ENCODE results near the gene SERBP1.
"Not testable (repeated sequence)": the region's sequence is repeated elsewhere in the genome, so short reads cannot be mapped to it uniquely, and the experiment has no call there.

The SERBP1 gene

DNA sequence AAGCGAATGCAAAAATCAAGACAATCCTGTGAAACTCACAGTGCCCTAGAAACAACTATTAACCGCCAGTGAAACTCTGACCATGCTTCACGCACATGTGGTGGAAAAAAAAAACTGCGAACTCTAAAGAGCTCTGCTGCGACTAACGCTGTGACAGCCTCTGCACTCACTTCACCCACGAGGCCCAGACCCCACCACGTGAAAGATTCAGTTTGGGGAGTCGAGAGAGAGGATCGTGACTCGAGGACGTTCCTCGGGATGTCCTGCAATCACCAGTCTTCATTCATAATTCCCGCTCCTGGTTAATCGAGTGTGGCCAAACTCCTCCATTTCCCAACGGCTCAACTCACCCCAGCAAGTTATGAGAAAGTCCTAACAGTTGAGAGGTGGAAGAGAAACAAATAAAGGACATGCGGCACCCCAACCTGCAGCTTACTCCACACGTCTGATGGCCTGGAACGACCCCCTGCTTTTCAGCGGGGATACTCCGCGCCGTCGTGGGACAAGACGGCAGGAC, 1.1 kb downstream of the SERBP1 start:
- Histone ChIP-seq H3K27me3 (ENCODE audit: insufficient read depth, low read length) (no peaks in the 10 kb centered on the region), H3K36me3 (ENCODE audit: insufficient read depth, low read length) (peaks cover 43% of the 10 kb centered on the region), H3K79me2 (ENCODE audit: control insufficient read depth, insufficient read depth, low read length, unreplicated experiment) (peaks cover 62% of the 10 kb centered on the region), H3K27ac (ENCODE audit: low read depth, low read length) (peak overlapping the region; percentile 42; the same call in 1 of the 2 replicates), H3K4me1 (ENCODE audit: control insufficient read depth, insufficient read depth, low read length, unreplicated experiment) (peaks cover 40% of the 10 kb centered on the region), H3K4me3 (ENCODE audit: low read depth, low read length) (peak overlapping the region; percentile 97), H2AFZ (ENCODE audit: low read length, unreplicated experiment) (no peak overlapping the region)

GRCh38 chr1:67427947-67428346, 2.3 kb downstream of the SERBP1 start:
- Histone ChIP-seq H3K4me3 (ENCODE audit: low read depth, low read length) (peak overlapping the region; percentile 97), H2AFZ (ENCODE audit: low read length, unreplicated experiment) (no peak overlapping the region), H3K36me3 (ENCODE audit: insufficient read depth, low read length) (peaks cover 50% of the 10 kb centered on the region), H3K4me1 (ENCODE audit: control insufficient read depth, insufficient read depth, low read length, unreplicated experiment) (peaks cover 33% of the 10 kb centered on the region), H3K79me2 (ENCODE audit: control insufficient read depth, insufficient read depth, low read length, unreplicated experiment) (peaks cover 72% of the 10 kb centered on the region), H3K27me3 (ENCODE audit: insufficient read depth, low read length) (no peaks in the 10 kb centered on the region), H3K27ac (ENCODE audit: low read depth, low read length) (no peak overlapping the region)

DNA sequence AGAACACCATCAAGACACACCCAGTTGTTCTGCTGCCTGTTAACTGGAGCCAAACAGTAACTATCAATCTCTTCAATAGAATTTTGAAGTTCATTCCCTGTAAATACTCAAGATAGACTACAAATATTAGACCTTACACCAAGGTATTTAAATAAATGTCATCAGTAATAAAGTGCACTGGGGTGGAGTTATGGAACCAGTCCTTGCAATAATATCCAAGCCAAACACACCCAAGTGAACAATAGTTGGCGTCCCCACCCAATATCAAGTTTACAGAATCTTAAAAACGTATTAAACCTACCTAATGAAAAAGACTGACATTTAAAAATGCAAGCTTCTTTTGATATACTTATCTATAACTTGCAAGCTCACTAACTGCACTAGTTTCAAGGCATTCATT, 2.7 kb downstream of the SERBP1 start:
- no peak overlapping the region for H2AFZ ChIP-seq (ENCODE audit: low read length, unreplicated experiment)
- peaks cover 31% of the 10 kb centered on the region for H3K4me1 ChIP-seq (ENCODE audit: control insufficient read depth, insufficient read depth, low read length, unreplicated experiment)
- peaks cover 76% of the 10 kb centered on the region for H3K79me2 ChIP-seq (ENCODE audit: control insufficient read depth, insufficient read depth, low read length, unreplicated experiment)
- peak overlapping the region; percentile 97 for H3K4me3 ChIP-seq (ENCODE audit: low read depth, low read length)
- no peak overlapping the region for H3K27ac ChIP-seq (ENCODE audit: low read depth, low read length)
- H3K27me3 ChIP-seq (ENCODE audit: insufficient read depth, low read length): no peaks in the 10 kb centered on the region
- peaks cover 50% of the 10 kb centered on the region for H3K36me3 ChIP-seq (ENCODE audit: insufficient read depth, low read length)

- Histone ChIP-seq H3K4me1 (ENCODE audit: control insufficient read depth, insufficient read depth, low read length, unreplicated experiment) (peaks cover 9% of the 10 kb centered on the region), H3K27ac (ENCODE audit: low read depth, low read length) (no peak overlapping the region), H3K27me3 (ENCODE audit: insufficient read depth, low read length) (no peaks in the 10 kb centered on the region), H2AFZ (ENCODE audit: low read length, unreplicated experiment) (no peak overlapping the region), H3K36me3 (ENCODE audit: insufficient read depth, low read length) (peaks cover 43% of the 10 kb centered on the region), H3K4me3 (ENCODE audit: low read depth, low read length) (no peak overlapping the region), H3K79me2 (ENCODE audit: control insufficient read depth, insufficient read depth, low read length, unreplicated experiment) (peaks cover 91% of the 10 kb centered on the region)
Measured at GRCh38 chr1:67420835-67421492, 9.2 kb downstream of the SERBP1 start.

DNA sequence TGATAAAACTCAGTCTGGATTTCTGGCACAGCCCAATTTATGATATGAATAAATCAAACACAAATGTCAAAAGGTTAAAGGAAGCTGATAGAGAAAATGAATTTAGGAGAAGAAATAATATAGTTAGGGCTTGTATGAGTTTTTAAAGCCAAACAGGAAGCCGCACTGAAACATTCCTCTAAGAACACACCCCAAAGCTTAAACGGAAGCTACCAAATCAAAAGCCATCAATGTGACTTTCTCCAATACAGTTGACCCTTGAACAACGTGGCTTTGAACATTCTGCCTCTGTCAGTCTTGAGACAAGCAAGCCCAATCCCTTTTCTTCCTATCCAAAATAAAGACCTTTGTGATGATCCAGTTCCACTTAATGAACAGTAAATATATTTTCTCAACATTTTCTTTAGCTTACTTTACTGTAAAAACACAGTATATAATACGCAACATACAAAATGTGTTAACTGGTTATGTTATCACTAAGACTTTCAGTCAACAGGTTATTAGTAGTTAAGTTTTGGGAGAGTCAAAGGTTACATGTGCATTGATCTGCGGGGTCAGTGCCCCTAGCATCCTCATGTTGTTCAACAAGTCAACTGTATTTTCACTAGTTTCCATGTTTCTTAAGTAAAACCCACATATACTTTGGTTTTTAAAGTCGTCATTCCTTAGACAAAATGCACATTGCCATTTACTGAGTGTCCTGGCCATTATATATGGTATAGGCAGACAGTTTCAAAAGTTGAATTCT, 11.2 kb downstream of the SERBP1 start:
- no peak overlapping the region for H3K4me3 ChIP-seq (ENCODE audit: low read depth, low read length)
- H2AFZ ChIP-seq (ENCODE audit: low read length, unreplicated experiment): no peak overlapping the region
- no peaks in the 10 kb centered on the region for H3K27me3 ChIP-seq (ENCODE audit: insufficient read depth, low read length)
- peaks cover 90% of the 10 kb centered on the region for H3K79me2 ChIP-seq (ENCODE audit: control insufficient read depth, insufficient read depth, low read length, unreplicated experiment)
- H3K4me1 ChIP-seq (ENCODE audit: control insufficient read depth, insufficient read depth, low read length, unreplicated experiment): no peaks in the 10 kb centered on the region
- peaks cover 43% of the 10 kb centered on the region for H3K36me3 ChIP-seq (ENCODE audit: insufficient read depth, low read length)
- H3K27ac ChIP-seq (ENCODE audit: low read depth, low read length): no peak overlapping the region

GRCh38 chr1:67417733-67418132, 12.5 kb downstream of the SERBP1 start:
- not testable (repeated sequence) for H3K27me3 ChIP-seq (ENCODE audit: insufficient read depth, low read length); H3K27ac ChIP-seq (ENCODE audit: low read depth, low read length); H3K4me1 ChIP-seq (ENCODE audit: control insufficient read depth, insufficient read depth, low read length, unreplicated experiment); H2AFZ ChIP-seq (ENCODE audit: low read length, unreplicated experiment); H3K4me3 ChIP-seq (ENCODE audit: low read depth, low read length)
- H3K36me3 ChIP-seq (ENCODE audit: insufficient read depth, low read length): peaks cover 41% of the 10 kb centered on the region
- H3K79me2 ChIP-seq (ENCODE audit: control insufficient read depth, insufficient read depth, low read length, unreplicated experiment): peaks cover 79% of the 10 kb centered on the region

DNA sequence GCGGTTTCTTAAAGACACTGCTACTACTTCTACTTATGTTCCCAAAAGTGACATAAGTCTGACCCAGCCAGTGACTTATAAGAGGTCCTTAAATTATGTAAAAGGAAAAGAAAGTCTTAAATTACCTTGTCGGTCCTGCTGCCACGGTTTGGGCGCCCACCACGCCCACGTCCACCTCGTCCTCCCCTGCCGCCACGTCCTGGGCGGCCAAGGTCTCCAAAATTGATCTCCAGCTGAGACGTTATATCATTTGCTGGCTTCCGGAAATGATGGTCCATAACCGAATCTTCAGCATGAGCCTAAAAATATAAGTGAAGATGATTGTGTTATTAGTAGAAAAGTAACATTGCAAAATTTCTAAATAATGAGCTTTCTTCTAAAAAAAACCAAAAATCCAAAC, 15.2 kb downstream of the SERBP1 start:
- H3K79me2 ChIP-seq (ENCODE audit: control insufficient read depth, insufficient read depth, low read length, unreplicated experiment): peaks cover 53% of the 10 kb centered on the region
- no peak overlapping the region for H3K27ac ChIP-seq (ENCODE audit: low read depth, low read length)
- H3K27me3 ChIP-seq (ENCODE audit: insufficient read depth, low read length): no peaks in the 10 kb centered on the region
- no peaks in the 10 kb centered on the region for H3K4me1 ChIP-seq (ENCODE audit: control insufficient read depth, insufficient read depth, low read length, unreplicated experiment)
- H3K4me3 ChIP-seq (ENCODE audit: low read depth, low read length): no peak overlapping the region
- H2AFZ ChIP-seq (ENCODE audit: low read length, unreplicated experiment): no peak overlapping the region
- peaks cover 42% of the 10 kb centered on the region for H3K36me3 ChIP-seq (ENCODE audit: insufficient read depth, low read length)

GRCh38 chr1:67414574-67414973, 15.6 kb downstream of the SERBP1 start:
- Histone ChIP-seq H2AFZ (ENCODE audit: low read length, unreplicated experiment) (no peak overlapping the region), H3K36me3 (ENCODE audit: insufficient read depth, low read length) (peaks cover 42% of the 10 kb centered on the region), H3K27ac (ENCODE audit: low read depth, low read length) (no peak overlapping the region), H3K4me1 (ENCODE audit: control insufficient read depth, insufficient read depth, low read length, unreplicated experiment) (no peaks in the 10 kb centered on the region), H3K4me3 (ENCODE audit: low read depth, low read length) (no peak overlapping the region), H3K27me3 (ENCODE audit: insufficient read depth, low read length) (no peaks in the 10 kb centered on the region), H3K79me2 (ENCODE audit: control insufficient read depth, insufficient read depth, low read length, unreplicated experiment) (peaks cover 51% of the 10 kb centered on the region)

GRCh38 chr1:67413101-67413500, 17.1 kb downstream of the SERBP1 start:
- not testable (repeated sequence) for H3K4me1 ChIP-seq (ENCODE audit: control insufficient read depth, insufficient read depth, low read length, unreplicated experiment)
- H3K36me3 ChIP-seq (ENCODE audit: insufficient read depth, low read length): peaks cover 40% of the 10 kb centered on the region
- H3K79me2 ChIP-seq (ENCODE audit: control insufficient read depth, insufficient read depth, low read length, unreplicated experiment): peaks cover 37% of the 10 kb centered on the region

GRCh38 chr1:67408148-67408547, 22.1 kb downstream of the SERBP1 start:
- Histone ChIP-seq H3K79me2 (ENCODE audit: control insufficient read depth, insufficient read depth, low read length, unreplicated experiment) (no peaks in the 10 kb centered on the region), H3K27ac (ENCODE audit: low read depth, low read length) (no peak overlapping the region), H2AFZ (ENCODE audit: low read length, unreplicated experiment) (no peak overlapping the region)

More at GRCh38 chr1:67413101-67413500, 17.1 kb downstream of the SERBP1 start:
- not testable (repeated sequence) for H2AFZ ChIP-seq (ENCODE audit: low read length, unreplicated experiment); H3K4me3 ChIP-seq (ENCODE audit: low read depth, low read length); H3K27me3 ChIP-seq (ENCODE audit: insufficient read depth, low read length); H3K27ac ChIP-seq (ENCODE audit: low read depth, low read length)

DNA sequence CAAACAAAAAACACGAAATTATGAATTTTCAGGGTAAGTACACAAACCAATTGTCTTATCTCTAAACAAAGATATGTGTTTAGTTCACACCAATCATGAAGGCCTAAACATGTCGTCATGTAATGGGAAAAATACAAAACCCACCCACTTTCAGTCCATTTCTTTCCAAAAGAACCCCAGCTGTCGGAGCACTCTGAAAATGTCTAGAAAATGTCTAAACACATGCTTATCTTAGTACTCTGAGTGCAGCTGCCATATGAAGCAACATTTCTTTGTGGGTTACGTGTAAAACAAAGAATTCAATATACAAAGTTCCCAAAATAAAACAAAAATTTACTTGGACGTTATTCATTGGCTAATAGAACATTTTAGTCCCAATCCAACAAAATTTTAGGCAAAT, 22.7 kb downstream of the SERBP1 start:
- H3K27me3 ChIP-seq (ENCODE audit: insufficient read depth, low read length): no peaks in the 10 kb centered on the region
- no peak overlapping the region for H3K4me3 ChIP-seq (ENCODE audit: low read depth, low read length)
- H3K36me3 ChIP-seq (ENCODE audit: insufficient read depth, low read length): peaks cover 18% of the 10 kb centered on the region
- H3K79me2 ChIP-seq (ENCODE audit: control insufficient read depth, insufficient read depth, low read length, unreplicated experiment): no peaks in the 10 kb centered on the region
- peaks cover 12% of the 10 kb centered on the region for H3K4me1 ChIP-seq (ENCODE audit: control insufficient read depth, insufficient read depth, low read length, unreplicated experiment)
- H2AFZ ChIP-seq (ENCODE audit: low read length, unreplicated experiment): no peak overlapping the region
- no peak overlapping the region for H3K27ac ChIP-seq (ENCODE audit: low read depth, low read length)

More at GRCh38 chr1:67408148-67408547, 22.1 kb downstream of the SERBP1 start:
- H3K36me3 ChIP-seq (ENCODE audit: insufficient read depth, low read length): peaks cover 18% of the 10 kb centered on the region
- no peak overlapping the region for H3K4me3 ChIP-seq (ENCODE audit: low read depth, low read length)
- peaks cover 12% of the 10 kb centered on the region for H3K4me1 ChIP-seq (ENCODE audit: control insufficient read depth, insufficient read depth, low read length, unreplicated experiment)
- H3K27me3 ChIP-seq (ENCODE audit: insufficient read depth, low read length): no peaks in the 10 kb centered on the region
